Left ventricle myocardium inferior (tissue), 1 donor: ENCODE results near the gene NUCKS1. TPM values are rescaled to one million over a fixed set of nuclear protein-coding genes. Genes with fewer than 3 reads are reported as not detected.

ENCODE experiments used
- DNase-seq: peaks from one replicate; pipeline ENCODE4 v3.0.0-alpha.2; 2020
- H3K27ac ChIP-seq: fragments of 200-600 bp; replicated peaks from 2 replicates; pipeline ENCODE4 v1.8.0; 2021
- H3K27me3 ChIP-seq: fragments of 200-600 bp; 2 replicates; pipeline ENCODE4 v1.8.0; 2021; ENCODE audit warnings: low read depth
- H3K36me3 ChIP-seq: fragments of 200-600 bp; 2 replicates; pipeline ENCODE4 v1.8.0; 2021
- H3K4me1 ChIP-seq: fragments of 200-600 bp; 2 replicates; pipeline ENCODE4 v1.8.0; 2021
- H3K4me3 ChIP-seq: fragments of 200-600 bp; 2 replicates; pipeline ENCODE4 v1.8.0; 2021; ENCODE audit warnings: mild to moderate bottlenecking, moderate library complexity
- H3K9me3 ChIP-seq: fragments of 200-600 bp; replicated peaks from 2 replicates; pipeline ENCODE4 v1.8.0; 2021
- CTCF ChIP-seq: fragments of 200-600 bp; IDR thresholded peaks from 2 replicates; pipeline ENCODE4 v1.8.0; 2021; ENCODE audit warnings: antibody characterized with exemption, mild to moderate bottlenecking, borderline replicate concordance
- intact Hi-C: fragments of 100-400 bp; cut with micrococcal nuclease; formaldehyde crosslinking; loops from one replicate; pipeline ENCODE4 v1.11.0; 2022
- total RNA-seq: library from RNA; stranded (reverse); fragmentation: NEBNext Ultra II Directional; extraction: Animal tissue kit (Norgen Biotek cat#: 25700); gene quantifications from one replicate; pipeline ENCODE4 v1.2.1, GENCODE V29; 2021
- donor health status: DM: no; HTN: yes; CAD: no; lungs with severe emphysema.

NUCKS1 gene
- total RNA-seq, 1 donor from 2014 or later: 217 TPM

- no peaks in the 10 kb centered on the region for H3K36me3 ChIP-seq
- DNase-seq: no peak
- no peak overlapping the region for H3K4me3 ChIP-seq
- TF ChIP-seq CTCF: no peak
- intact Hi-C loops: no loop called here
- no peak overlapping the region for H3K27ac ChIP-seq
- no peaks in the 10 kb centered on the region for H3K9me3 ChIP-seq
- no peaks in the 10 kb centered on the region for H3K27me3 ChIP-seq
- peaks cover 20% of the 10 kb centered on the region for H3K4me1 ChIP-seq
These were observed 46.9 kb downstream of the NUCKS1 start for GRCh38 chr1:205703072-205703471.

GRCh38 chr1:205701891-205702290 is 48.1 kb downstream of the NUCKS1 start:
- no peak for TF ChIP-seq CTCF
- H3K27me3 ChIP-seq: no peaks in the 10 kb centered on the region
- H3K9me3 ChIP-seq: no peaks in the 10 kb centered on the region
- no peak overlapping the region for H3K27ac ChIP-seq
- DNase-seq: no peak
- peaks cover 20% of the 10 kb centered on the region for H3K4me1 ChIP-seq
- no peak overlapping the region for H3K4me3 ChIP-seq
- no peaks in the 10 kb centered on the region for H3K36me3 ChIP-seq
- intact Hi-C loops: no loop called here

GRCh38 chr1:205701420-205701819 is 48.6 kb downstream of the NUCKS1 start:
- TF ChIP-seq CTCF: no peak
- Histone ChIP-seq H3K4me1 (peaks cover 19% of the 10 kb centered on the region), H3K27ac (no peak overlapping the region), H3K9me3 (no peaks in the 10 kb centered on the region), H3K4me3 (no peak overlapping the region), H3K27me3 (no peaks in the 10 kb centered on the region), H3K36me3 (no peaks in the 10 kb centered on the region)
- intact Hi-C loops: no loop called here
- DNase-seq: no peak

GRCh38 chr1:205700865-205701401 is 49.0 kb downstream of the NUCKS1 start:
- H3K36me3 ChIP-seq: no peaks in the 10 kb centered on the region
- intact Hi-C loops: no loop called here
- no peak overlapping the region for H3K4me3 ChIP-seq
- no peak for TF ChIP-seq CTCF
- peaks cover 15% of the 10 kb centered on the region for H3K4me1 ChIP-seq
- no peaks in the 10 kb centered on the region for H3K27me3 ChIP-seq
- H3K27ac ChIP-seq: no peak overlapping the region
- no peaks in the 10 kb centered on the region for H3K9me3 ChIP-seq
- DNase-seq: peak; percentile 33

- peaks cover 15% of the 10 kb centered on the region for H3K4me1 ChIP-seq
- no peak overlapping the region for H3K4me3 ChIP-seq
- H3K27me3 ChIP-seq: no peaks in the 10 kb centered on the region
- H3K36me3 ChIP-seq: no peaks in the 10 kb centered on the region
- TF ChIP-seq CTCF: no peak
- no peak for DNase-seq
- no peak overlapping the region for H3K27ac ChIP-seq
- H3K9me3 ChIP-seq: no peaks in the 10 kb centered on the region
- intact Hi-C loops: no loop called here
These were observed 50.6 kb downstream of the NUCKS1 start for GRCh38 chr1:205699416-205699815.
